CD4-positive, alpha-beta T cell treated with Interleukin-4 for 1 hour (primary cell): Measurements from ENCODE around the gene FBXO11.

Source experiments
- DNase-seq, 2 donors: peaks; one replicate each; pipeline ENCODE4 v3.0.0-alpha.2; 2020 to 2022

Gene FBXO11

GRCh38 chr2:47783486-47784351 lies 122.6 kb downstream of the FBXO11 start:
- DNase-seq = peak; percentile 68 to 72

- peak; percentile 89 to 90 for DNase-seq
These were observed 123.4 kb downstream of the FBXO11 start, which contains the start of gene MSH6 for GRCh38 chr2:47782671-47783485. TSS of gene MSH6 (plus strand) at chr2:47783145. CDS start at chr2:47783234, 89 bp downstream.

- no peak for DNase-seq
These were observed 124.0 kb downstream of the FBXO11 start for GRCh38 chr2:47782381-47782670.

GRCh38 chr2:47779426-47779790 lies 126.9 kb downstream of the FBXO11 start:
- no peak for DNase-seq

- no peak for DNase-seq
These were observed 127.4 kb downstream of the FBXO11 start for GRCh38 chr2:47778698-47779425.

- DNase-seq = no peak
These were observed 128.9 kb downstream of the FBXO11 start for GRCh38 chr2:47777277-47777937.

- DNase-seq = no peak
These were observed 131.7 kb downstream of the FBXO11 start for GRCh38 chr2:47774567-47774966.

GRCh38 chr2:47772343-47772742 lies 134.0 kb downstream of the FBXO11 start:
- no peak for DNase-seq

- DNase-seq = no peak
These were observed 135.1 kb downstream of the FBXO11 start for GRCh38 chr2:47771211-47771610.

- no peak for DNase-seq
These were observed 137.0 kb downstream of the FBXO11 start for GRCh38 chr2:47769318-47769717.

GRCh38 chr2:47767880-47768609 lies 138.3 kb downstream of the FBXO11 start:
- peak; percentile 65 to 68 for DNase-seq

GRCh38 chr2:47767497-47767844 lies 138.8 kb downstream of the FBXO11 start:
- DNase-seq = no peak

- no peak for DNase-seq
These were observed 154.4 kb downstream of the FBXO11 start for GRCh38 chr2:47751856-47752414.

- no peak for DNase-seq
These were observed 158.4 kb downstream of the FBXO11 start for GRCh38 chr2:47747878-47748277.

- DNase-seq = no peak
These were observed 162.2 kb downstream of the FBXO11 start for GRCh38 chr2:47744074-47744473.

- no peak for DNase-seq
These were observed 164.7 kb downstream of the FBXO11 start for GRCh38 chr2:47741637-47742036.

- DNase-seq = no peak
These were observed 165.2 kb downstream of the FBXO11 start for GRCh38 chr2:47741101-47741500.
